GM12891 (cell line): ENCODE results near the gene RBFOX2.
A peak's percentile ranks its signal among the peaks of the same experiment; 100 is the strongest.
"Not testable (repeated sequence)": the region's sequence is repeated elsewhere in the genome, so short reads cannot be mapped to it uniquely, and the experiment has no call there.

ENCODE experiments used
- DNase-seq: peaks from one replicate; pipeline ENCODE4 v3.0.0; 2011; ENCODE audit warnings: low spot score; ENCODE audit not compliant: insufficient read length
- FAIRE-seq: peaks from 2 replicates; lab custom pipeline; 2011; peaks lifted over from hg19 to GRCh38; lab: Jason Lieb, UNC
- PAX5 ChIP-seq: IDR thresholded peaks from 2 replicates; pipeline ENCODE4 v1.6.1; 2011; ENCODE audit warnings: low read length, moderate library complexity, mild to moderate bottlenecking; ENCODE audit not compliant: insufficient read depth, severe bottlenecking
- POLR2A ChIP-seq: IDR thresholded peaks from 2 replicates; pipeline ENCODE4 v1.6.1; 2011; ENCODE audit warnings: low read depth, low read length, control low read depth
- POLR2AphosphoS5 ChIP-seq: IDR thresholded peaks from 2 replicates; pipeline ENCODE4 v1.6.1; 2011; ENCODE audit warnings: low read depth, low read length, control low read depth
- POU2F2 ChIP-seq: IDR thresholded peaks from 2 replicates; pipeline ENCODE4 v1.6.1; 2011; ENCODE audit warnings: low read depth, mild to moderate bottlenecking, control low read depth, low read length, moderate library complexity
- SPI1 ChIP-seq: IDR thresholded peaks from 2 replicates; pipeline ENCODE4 v1.6.1; 2011; ENCODE audit warnings: low read depth, low read length, control low read depth
- TAF1 ChIP-seq: IDR thresholded peaks from 2 replicates; pipeline ENCODE4 v1.6.1; 2011; ENCODE audit warnings: low read depth, low read length, control low read depth

Gene RBFOX2

GRCh38 chr22:36022162-36022561, 6.5 kb downstream of the RBFOX2 start:
- FAIRE-seq (no peak), DNase-seq (no peak)
- TF ChIP-seq PAX5 (no peak), POU2F2 (no peak), POLR2A (no peak), POLR2AphosphoS5 (no peak)

- no peak for TF ChIP-seq SPI1
- no peak for TF ChIP-seq POLR2AphosphoS5
- TF ChIP-seq PAX5: no peak
- no peak for TF ChIP-seq TAF1
- no peak for TF ChIP-seq POLR2A
- TF ChIP-seq POU2F2: no peak
- FAIRE-seq: no peak
- no peak for DNase-seq
These were observed 6.9 kb downstream of the RBFOX2 start for GRCh38 chr22:36021606-36022153.

GRCh38 chr22:36020865-36021264, 7.8 kb downstream of the RBFOX2 start:
- not testable (repeated sequence) for DNase-seq, FAIRE-seq

- peak; percentile 83 for FAIRE-seq
- DNase-seq: no peak
- TF ChIP-seq POLR2AphosphoS5 (no peak), PAX5 (no peak), SPI1 (peak; percentile 80), TAF1 (no peak), POLR2A (no peak), POU2F2 (no peak)
These were observed 11.0 kb downstream of the RBFOX2 start for GRCh38 chr22:36017651-36018091.

GRCh38 chr22:36016684-36017083, 11.9 kb downstream of the RBFOX2 start:
- DNase-seq: no peak
- TF ChIP-seq POLR2A (no peak), POU2F2 (no peak), PAX5 (no peak), TAF1 (no peak), POLR2AphosphoS5 (no peak), SPI1 (no peak)
- FAIRE-seq: no peak

GRCh38 chr22:36015811-36016529, 12.7 kb downstream of the RBFOX2 start:
- DNase-seq (no peak), FAIRE-seq (no peak)
- no peak for TF ChIP-seq SPI1
- no peak for TF ChIP-seq POLR2AphosphoS5
- no peak for TF ChIP-seq PAX5
- TF ChIP-seq TAF1: no peak
- no peak for TF ChIP-seq POU2F2

GRCh38 chr22:36015155-36015810, 13.3 kb downstream of the RBFOX2 start:
- FAIRE-seq (no peak), DNase-seq (no peak)
- TF ChIP-seq PAX5 (no peak), SPI1 (no peak), POLR2A (no peak), POU2F2 (no peak), POLR2AphosphoS5 (no peak), TAF1 (no peak)

GRCh38 chr22:36014546-36015074, 14.0 kb downstream of the RBFOX2 start:
- no peak for DNase-seq
- TF ChIP-seq SPI1 (no peak), POLR2A (no peak)
- no peak for FAIRE-seq

GRCh38 chr22:36012332-36012731, 16.3 kb downstream of the RBFOX2 start:
- TF ChIP-seq POLR2AphosphoS5: no peak
- TF ChIP-seq POLR2A: no peak
- no peak for TF ChIP-seq SPI1
- TF ChIP-seq TAF1: no peak
- TF ChIP-seq PAX5: no peak
- TF ChIP-seq POU2F2: no peak
- FAIRE-seq: no peak
- no peak for DNase-seq

- FAIRE-seq: no peak
- TF ChIP-seq POLR2A (no peak), SPI1 (no peak), POLR2AphosphoS5 (no peak), TAF1 (no peak), PAX5 (no peak), POU2F2 (no peak)
These were observed 17.7 kb downstream of the RBFOX2 start for GRCh38 chr22:36010882-36011281.

More at GRCh38 chr22:36010882-36011281, 17.7 kb downstream of the RBFOX2 start:
- no peak for DNase-seq
